H9 (cell line): Measurements from ENCODE around the gene PIK3C2B. TPM values are rescaled to one million over a fixed set of nuclear protein-coding genes. Genes with fewer than 3 reads are reported as not detected.

Source experiments
- DNase-seq: peaks from one replicate; pipeline ENCODE4 v3.0.0-alpha.2; 2017
- H2AFZ ChIP-seq: one replicate; pipeline ENCODE4 v1.6.1; 2013; ENCODE audit warnings: mild to moderate bottlenecking, low read length, control low read depth, moderate library complexity
- H2AK5ac ChIP-seq: 2 replicates; pipeline ENCODE4 v1.6.1; 2013; ENCODE audit warnings: low read length, control low read depth, mixed read lengths; ENCODE audit not compliant: insufficient read length
- H2BK120ac ChIP-seq: one replicate; pipeline ENCODE4 v1.6.1; 2013; ENCODE audit warnings: low read depth, mild to moderate bottlenecking, low read length, control low read depth, inconsistent platforms; ENCODE audit not compliant: poor library complexity, severe bottlenecking
- H2BK12ac ChIP-seq: 2 replicates; pipeline ENCODE4 v1.6.1; 2013; ENCODE audit warnings: low read length, control low read depth, mixed read lengths, low read depth; ENCODE audit not compliant: insufficient read length
- H2BK15ac ChIP-seq: 2 replicates; pipeline ENCODE4 v1.6.1; 2013; ENCODE audit warnings: low read depth, low read length, control low read depth
- H2BK20ac ChIP-seq: one replicate; pipeline ENCODE4 v1.6.1; 2013; ENCODE audit warnings: low read depth, mild to moderate bottlenecking, low read length, control low read depth, inconsistent platforms; ENCODE audit not compliant: poor library complexity, severe bottlenecking
- H2BK5ac ChIP-seq: 2 replicates; pipeline ENCODE4 v1.6.1; 2013; ENCODE audit warnings: low read length, control low read depth, mixed read lengths; ENCODE audit not compliant: insufficient read length
- H3K14ac ChIP-seq: 2 replicates; pipeline ENCODE4 v1.6.1; 2013; ENCODE audit warnings: low read length, control low read depth; ENCODE audit not compliant: insufficient read depth
- H3K18ac ChIP-seq: 2 replicates; pipeline ENCODE4 v1.6.1; 2013; ENCODE audit warnings: low read depth, mild to moderate bottlenecking, mixed read lengths, low read length, control low read depth; ENCODE audit not compliant: insufficient read length
- H3K23ac ChIP-seq: 2 replicates; pipeline ENCODE4 v1.6.1; 2013; ENCODE audit warnings: low read length, control low read depth, mixed read lengths, low read depth; ENCODE audit not compliant: insufficient read length
- H3K23me2 ChIP-seq: 2 replicates; pipeline ENCODE4 v1.6.1; 2013; ENCODE audit warnings: low read depth, mild to moderate bottlenecking, mixed read lengths, low read length, control low read depth; ENCODE audit not compliant: insufficient read length, poor library complexity, severe bottlenecking
- H3K27ac ChIP-seq: 2 replicates; pipeline ENCODE4 v1.5.1; 2013; ENCODE audit warnings: low read length, control low read depth, mixed read lengths, low read depth; ENCODE audit not compliant: insufficient read length
- H3K27me3 ChIP-seq: 2 replicates; pipeline ENCODE4 v1.6.1; 2013; ENCODE audit warnings: low read length, control low read depth, inconsistent platforms; ENCODE audit not compliant: insufficient read depth
- H3K4ac ChIP-seq: 2 replicates; pipeline ENCODE4 v1.6.1; 2013; ENCODE audit warnings: low read depth, mild to moderate bottlenecking, control low read depth, inconsistent platforms, low read length, moderate library complexity
- H3K4me1 ChIP-seq: 2 replicates; pipeline ENCODE4 v1.6.1; 2013; ENCODE audit warnings: low read length, control low read depth, inconsistent platforms; ENCODE audit not compliant: insufficient read depth
- H3K4me2 ChIP-seq: 2 replicates; pipeline ENCODE4 v1.6.1; 2013; ENCODE audit warnings: low read length, control low read depth, mixed read lengths; ENCODE audit not compliant: insufficient read length, insufficient read depth
- H3K56ac ChIP-seq: 2 replicates; pipeline ENCODE4 v1.6.1; 2013; ENCODE audit warnings: low read depth, mild to moderate bottlenecking, mixed read lengths, low read length, control low read depth; ENCODE audit not compliant: insufficient read length
- H3K79me1 ChIP-seq: 2 replicates; pipeline ENCODE4 v1.6.1; 2013; ENCODE audit warnings: low read depth, mild to moderate bottlenecking, moderate library complexity, low read length, control low read depth, inconsistent platforms; ENCODE audit not compliant: insufficient read depth, poor library complexity, severe bottlenecking
- H3K79me2 ChIP-seq: 2 replicates; pipeline ENCODE4 v1.6.1; 2013; ENCODE audit warnings: low read length, control low read depth, inconsistent platforms; ENCODE audit not compliant: insufficient read depth
- H3K9ac ChIP-seq: 2 replicates; pipeline ENCODE4 v1.6.1; 2013; ENCODE audit warnings: low read length, control low read depth, mixed read lengths; ENCODE audit not compliant: insufficient read length; ENCODE audit errors: extremely low read depth
- H3K9me3 ChIP-seq: one replicate; pipeline ENCODE4 v1.6.1; 2013; ENCODE audit warnings: low read depth, low read length, inconsistent platforms; ENCODE audit not compliant: control insufficient read depth
- H3T11ph ChIP-seq: one replicate; pipeline ENCODE4 v1.6.1; 2013; ENCODE audit warnings: mild to moderate bottlenecking, low read length, control low read depth, inconsistent platforms
- H4K20me1 ChIP-seq: one replicate; pipeline ENCODE4 v1.6.1; 2013; ENCODE audit not compliant: control insufficient read depth, insufficient read length, insufficient read depth
- H4K5ac ChIP-seq: 2 replicates; pipeline ENCODE4 v1.6.1; 2013; ENCODE audit warnings: low read depth, mild to moderate bottlenecking, mixed read lengths, low read length, control low read depth; ENCODE audit not compliant: insufficient read length
- H4K8ac ChIP-seq: replicated peaks from 2 replicates; pipeline ENCODE4 v1.6.1; 2013; ENCODE audit warnings: low read length, control low read depth, mixed read lengths, low read depth; ENCODE audit not compliant: insufficient read length
- H4K91ac ChIP-seq: 2 replicates; pipeline ENCODE4 v1.6.1; 2013; ENCODE audit warnings: low read depth, mild to moderate bottlenecking, moderate library complexity, mixed read lengths, low read length, control low read depth; ENCODE audit not compliant: insufficient read length
- H3K27ac Mint-ChIP-seq, 3 experiments: 2 replicates in 2 of 3; 3 replicates in 1 of 3; pipeline ENCODE4 v1.8.0; 2020 to 2021; ENCODE audit warnings: mixed read lengths in 3 of 3, mild to moderate bottlenecking in 1 of 3, moderate library complexity in 1 of 3
- H3K27me3 Mint-ChIP-seq: 2 replicates; pipeline ENCODE4 v1.8.0; 2021; ENCODE audit warnings: low read depth, mild to moderate bottlenecking, moderate library complexity, mixed read lengths
- H3K36me3 Mint-ChIP-seq, 3 experiments: 2 replicates in 2 of 3; 3 replicates in 1 of 3; pipeline ENCODE4 v1.8.0; 2020 to 2021; ENCODE audit warnings: low read depth in 3 of 3, mixed read lengths in 3 of 3; ENCODE audit not compliant: insufficient read depth in 1 of 3
- H3K4me1 Mint-ChIP-seq, 2 experiments: 2 replicates each; pipeline ENCODE4 v1.8.0; 2020; ENCODE audit warnings: mixed read lengths in 2 of 2
- H3K4me3 Mint-ChIP-seq, 2 experiments: 2 replicates in 1 of 2; 3 replicates in 1 of 2; pipeline ENCODE4 v1.8.0; 2020 to 2021; ENCODE audit warnings: mild to moderate bottlenecking in 2 of 2, mixed read lengths in 2 of 2, moderate library complexity in 1 of 2
- H3K9me3 Mint-ChIP-seq, 2 experiments: 2 replicates in 1 of 2; 3 replicates in 1 of 2; pipeline ENCODE4 v1.8.0; 2020; ENCODE audit warnings: mild to moderate bottlenecking in 2 of 2, mixed read lengths in 2 of 2, moderate library complexity in 1 of 2
- CTCF ChIP-seq: fragments of 200-600 bp; sonication (generic); conservative IDR thresholded peaks from 3 replicates; pipeline ENCODE4 v1.8.0; 2021; ENCODE audit warnings: antibody characterized with exemption, mild to moderate bottlenecking
- WGBS: extraction: QIAGEN DNeasy Blood & Tissue Kit; methylation state at CpG from one replicate; pipeline ENCODE4 v1.1.7; 2013; ENCODE audit warnings: missing lambda C conversion rate, low lambda C conversion rate, mixed read lengths; ENCODE audit not compliant: insufficient read length; ENCODE audit errors: extremely low coverage; 5-methylcytosine and 5-hydroxymethylcytosine counted together
- total RNA-seq: library from RNA; stranded (reverse); gene quantifications from 2 replicates; pipeline ENCODE4 v1.2.1, GENCODE V29; 2021

PIK3C2B gene
- total RNA-seq, 1 experiment from 2014 or later = 13.1 TPM

GRCh38 chr1:204460346-204460745 is 34.3 kb downstream of the PIK3C2B start:
- Histone ChIP-seq H3K27ac (no peak overlapping the region), H2AK5ac (no peak overlapping the region), H3K9me3 (no peaks in the 10 kb centered on the region), H3K4ac (no peak overlapping the region), H3K18ac (no peak overlapping the region), H4K5ac (no peak overlapping the region), H4K8ac (no peak overlapping the region), H3K23me2 (no peaks in the 10 kb centered on the region), H2BK15ac (no peak overlapping the region), H2BK120ac (no peak overlapping the region), H2BK20ac (no peak overlapping the region), H2BK5ac (no peak overlapping the region), H3K79me1 (no peaks in the 10 kb centered on the region), H3K56ac (no peak overlapping the region), H4K20me1 (no peaks in the 10 kb centered on the region), H4K91ac (no peak overlapping the region), H2AFZ (no peak overlapping the region), H3T11ph (no peak overlapping the region), H3K4me1 (no peaks in the 10 kb centered on the region), H3K27me3 (no peaks in the 10 kb centered on the region), H3K79me2 (no peaks in the 10 kb centered on the region), H2BK12ac (no peak overlapping the region), H3K14ac (no peak overlapping the region), H3K23ac (no peak overlapping the region), H3K4me2 (no peak overlapping the region), H3K9ac (no peak overlapping the region)
- Mint-ChIP-seq H3K36me3 (peaks cover 14 to 39% (median 30%) of the 10 kb centered on the region in 3 experiments), H3K9me3 (no peaks in the 10 kb centered on the region), H3K27me3 (no peaks in the 10 kb centered on the region), H3K4me3 (no peak overlapping the region), H3K27ac (no peak overlapping the region), H3K4me1 (peaks cover 25 to 28% of the 10 kb centered on the region in 2 experiments)
- TF ChIP-seq CTCF = no peak
- no peak for DNase-seq
- WGBS = no CpG with 5 or more reads among the region's 8 CpGs
